SIG-M5 treated with dmso at 0.1 percent for 504 hours (cell line): ENCODE measurements around the gene MYEF2.

Source experiments
- DNase-seq: peaks from one replicate; lab custom pipeline; 2025; ENCODE audit not compliant: unreplicated experiment; lab: John Stamatoyannopoulos, UW

Gene MYEF2

DNA sequence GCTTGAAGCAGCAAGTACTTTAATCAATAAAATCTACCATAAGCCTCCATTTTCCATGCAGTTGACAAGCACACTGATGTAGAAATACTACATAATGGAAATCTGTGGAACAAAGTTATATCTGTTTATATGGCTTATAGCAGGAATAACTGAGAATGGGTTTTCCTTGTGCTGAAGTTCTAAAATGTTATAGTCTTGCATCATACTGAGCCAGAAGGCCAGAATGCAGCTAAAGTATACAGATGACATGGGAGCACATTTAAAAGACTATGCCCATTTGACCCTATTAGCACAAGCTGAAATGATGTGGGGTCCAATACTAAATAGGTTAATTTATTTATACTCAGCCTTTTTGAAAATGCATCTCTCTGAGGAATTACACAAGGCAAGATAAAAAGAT is 32.2 kb downstream of the MYEF2 start:
- DNase-seq: no peak

DNA sequence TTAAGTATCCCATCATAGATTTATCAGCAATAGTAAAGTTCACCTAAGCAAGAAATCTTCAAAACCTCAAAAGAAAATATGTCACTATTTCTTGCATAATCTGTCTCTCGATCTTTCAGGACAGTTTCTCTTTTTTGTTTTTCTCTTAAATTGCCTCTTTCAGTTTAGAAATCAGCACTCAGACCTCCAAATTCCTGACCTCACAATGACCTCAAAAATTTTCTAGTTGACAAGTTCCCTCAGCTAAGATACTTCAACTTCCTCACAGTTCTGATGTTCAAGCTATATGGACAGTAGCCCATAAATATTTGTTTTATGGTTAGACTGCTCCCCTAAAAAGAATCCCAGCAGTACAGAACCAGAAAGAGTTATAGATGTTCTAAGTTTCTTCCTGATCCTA is 33.2 kb downstream of the MYEF2 start:
- no peak for DNase-seq

DNA sequence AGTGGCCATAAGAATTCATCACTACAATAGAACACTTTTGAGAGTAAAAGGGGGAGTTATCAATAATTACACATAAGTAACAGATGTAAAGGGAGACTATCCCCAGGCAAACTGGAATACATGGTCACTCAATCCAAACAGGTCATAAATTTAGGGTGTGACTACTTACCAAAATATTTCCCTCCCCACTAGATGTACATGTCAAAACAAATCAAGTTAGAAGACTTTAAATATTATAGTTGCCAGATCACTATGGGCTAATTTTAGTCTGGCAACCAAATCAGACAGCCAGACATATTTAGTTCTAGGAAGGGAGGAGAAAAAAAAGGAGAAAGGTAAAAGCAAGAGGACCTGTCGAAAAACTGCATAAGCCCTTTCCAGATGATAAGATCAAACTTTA is 34.2 kb downstream of the MYEF2 start:
- no peak for DNase-seq

DNA sequence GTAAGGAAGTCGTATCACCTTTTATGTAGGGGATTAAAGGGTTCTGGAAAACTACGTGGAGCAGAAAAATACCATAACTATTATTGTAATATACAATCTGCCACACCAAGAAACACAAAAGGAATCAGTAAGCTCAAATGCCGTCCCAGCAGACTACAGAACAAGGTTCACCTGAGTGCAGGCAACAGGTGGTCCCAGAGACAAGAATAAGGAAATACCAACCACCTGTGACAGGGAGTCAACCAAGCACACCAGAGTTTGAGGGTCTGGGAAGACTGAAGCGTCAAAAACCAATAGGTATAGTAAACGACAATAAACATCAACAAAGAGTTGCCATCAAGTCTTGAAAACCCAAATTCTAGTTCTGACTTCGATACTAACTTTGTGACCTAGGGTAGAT is 45.2 kb downstream of the MYEF2 start:
- DNase-seq: no peak

DNA sequence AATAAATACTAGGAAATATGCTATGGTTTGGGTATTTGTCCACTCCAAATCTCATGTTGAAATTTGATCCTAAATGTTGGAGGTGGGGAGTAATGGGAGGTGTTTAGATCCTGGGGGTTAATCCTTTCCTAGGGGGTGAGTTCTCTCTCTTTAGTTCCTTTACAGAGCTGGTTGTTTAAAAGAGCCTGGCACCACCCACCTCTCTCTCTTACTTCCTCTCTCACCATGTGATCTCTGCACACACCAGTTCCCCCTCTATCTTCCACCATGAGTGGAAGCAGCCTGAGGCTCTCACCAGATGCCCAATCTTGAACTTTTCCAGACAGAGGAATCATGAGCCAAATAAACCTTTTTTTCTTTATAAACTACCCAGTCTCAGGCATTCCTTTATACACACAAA is 46.8 kb downstream of the MYEF2 start:
- no peak for DNase-seq

DNA sequence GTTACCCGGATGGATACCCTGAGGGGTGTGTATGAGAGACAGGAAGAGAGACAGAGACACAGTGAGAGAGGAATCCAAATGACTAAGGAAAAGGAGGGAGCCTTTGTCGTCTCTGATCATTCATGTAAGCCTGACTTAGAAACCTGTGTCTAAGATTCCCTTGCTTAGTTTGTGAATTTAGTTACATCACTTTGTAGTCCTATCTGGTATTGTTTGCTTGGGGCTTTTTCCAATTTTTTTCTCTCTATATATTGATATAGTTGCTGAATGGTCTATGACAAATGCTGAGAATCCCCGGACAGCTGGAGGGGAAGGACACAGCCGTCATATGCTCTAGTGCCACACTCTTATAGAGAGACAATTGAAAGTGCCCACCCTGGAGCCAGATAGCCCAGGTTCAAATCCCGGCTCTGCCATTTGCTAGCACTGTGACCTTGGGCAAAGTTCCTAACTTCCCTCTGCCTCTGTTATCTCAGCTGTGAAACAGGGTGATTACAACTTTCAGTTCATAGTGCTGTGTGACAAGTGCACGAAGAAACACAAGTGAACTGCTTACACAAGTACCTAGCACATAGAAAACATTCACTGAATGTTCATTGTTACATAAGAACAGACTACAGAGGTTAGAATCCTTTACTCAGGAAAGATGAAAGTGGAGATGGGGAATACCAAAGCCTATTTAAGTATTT is 51.3 kb downstream of the MYEF2 start:
- no peak for DNase-seq

DNA sequence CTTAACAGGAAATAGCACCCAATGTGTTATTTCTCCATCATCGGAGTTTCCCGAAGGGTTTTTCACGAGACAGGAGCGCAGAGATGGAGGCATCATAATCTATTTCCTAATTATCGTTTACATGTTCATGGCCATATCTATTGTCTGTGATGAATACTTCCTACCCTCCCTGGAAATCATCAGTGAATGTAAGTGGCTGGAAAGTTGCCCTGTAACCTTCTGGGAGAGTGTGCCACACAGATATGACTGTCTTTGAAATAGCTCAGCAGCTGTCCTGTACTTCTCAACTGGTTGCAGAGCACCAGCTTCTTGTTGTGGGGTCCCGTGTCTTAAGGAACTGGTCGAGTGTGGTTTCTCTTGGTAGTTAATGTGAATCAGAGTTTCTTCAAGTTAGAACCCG is 56.2 kb downstream of the MYEF2 start:
- no peak for DNase-seq

DNA sequence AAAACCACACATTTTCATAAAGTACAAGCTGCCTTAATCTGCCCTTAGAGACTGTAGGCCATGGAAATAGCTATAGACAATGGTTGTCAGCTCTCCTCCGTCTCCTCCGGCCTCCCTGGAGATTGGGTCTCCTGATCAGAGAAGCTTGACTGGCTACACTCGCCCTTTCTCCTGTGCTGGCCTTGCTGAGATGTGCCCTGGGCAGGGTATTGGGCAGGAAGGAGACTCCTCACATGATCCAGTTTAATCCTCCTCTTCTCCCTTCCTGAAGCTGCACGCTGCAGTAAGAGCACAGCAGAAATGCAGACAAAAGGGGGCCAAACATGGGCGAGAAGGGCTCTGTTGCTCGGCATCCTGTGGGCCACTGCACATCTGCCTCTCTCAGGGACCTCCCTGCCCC is 57.4 kb downstream of the MYEF2 start, which contains the start of gene SLC24A5:
TSS of gene SLC24A5 (plus strand) at position 246 of the 400 bp plus-strand sequence. CDS start at position 301, 55 bp downstream.
- no peak for DNase-seq

DNA sequence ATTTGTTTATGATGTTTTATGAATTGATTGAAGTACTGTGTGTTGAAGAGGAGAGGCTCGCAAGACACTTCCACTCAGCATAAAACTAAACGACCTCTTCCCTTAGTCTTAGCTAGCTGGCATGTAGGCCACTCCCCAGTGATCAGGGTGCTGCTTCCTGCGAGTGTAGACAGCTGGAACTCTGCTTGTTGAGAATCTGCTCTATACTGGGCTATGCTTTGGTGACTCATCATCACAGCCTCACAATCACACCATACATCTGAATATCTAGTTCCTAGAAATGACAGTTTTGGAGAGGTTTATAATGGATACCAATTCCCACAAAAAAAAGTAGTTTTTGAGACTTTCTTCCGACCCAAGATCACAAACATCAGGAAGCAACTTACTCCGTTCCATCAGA is 58.8 kb downstream of the MYEF2 start:
- no peak for DNase-seq

DNA sequence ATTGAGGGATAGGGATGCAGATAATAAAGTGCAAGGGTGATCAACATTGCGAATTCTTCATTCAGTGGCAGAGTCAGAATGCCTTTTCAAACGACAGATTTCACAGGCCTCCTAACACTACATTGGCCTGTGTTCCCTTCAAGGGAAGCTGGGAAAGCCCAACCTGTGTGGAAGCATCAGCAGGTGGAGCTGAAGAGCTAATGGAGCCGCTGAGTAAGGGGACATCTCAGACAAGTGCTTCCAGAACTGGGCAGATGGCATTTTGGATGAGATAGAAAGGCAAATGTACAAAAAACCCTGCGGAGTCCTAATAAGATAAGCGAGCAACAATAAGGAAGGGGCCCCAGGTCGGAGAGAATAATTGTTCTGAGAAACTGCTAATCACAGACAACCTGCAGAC is 65.9 kb downstream of the MYEF2 start:
- no peak for DNase-seq

DNA sequence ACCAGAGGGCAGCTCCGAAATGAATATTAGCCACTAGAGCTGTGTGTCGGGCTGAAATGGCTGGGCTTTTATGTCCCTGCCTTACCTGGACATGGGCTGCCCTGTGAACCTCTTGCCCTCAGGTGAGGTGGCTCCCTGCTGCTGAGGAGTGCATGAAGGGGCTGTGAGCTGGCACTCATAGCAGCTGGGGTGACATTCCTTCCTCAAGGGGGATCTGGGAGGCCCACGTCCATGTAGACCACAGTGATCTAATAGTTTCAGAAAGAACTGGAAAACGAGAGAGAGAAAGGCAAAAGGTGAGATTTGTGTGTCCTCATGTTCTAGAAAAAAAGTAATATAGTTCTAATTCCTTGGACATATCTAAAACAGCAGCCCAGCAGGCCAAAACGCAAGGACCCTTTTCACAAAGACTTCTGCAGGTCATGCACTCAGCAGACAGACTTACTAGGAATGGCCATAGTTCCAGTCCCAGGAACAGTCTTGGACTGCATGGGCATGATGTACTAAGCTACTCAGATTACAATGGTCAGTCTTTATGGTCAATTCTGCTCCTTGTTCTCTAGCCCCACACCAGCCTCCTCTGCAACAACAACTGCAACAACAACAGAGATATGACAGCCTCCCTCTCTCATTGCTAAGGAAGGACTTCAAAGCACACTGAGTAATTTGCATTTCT is 68.1 kb downstream of the MYEF2 start:
- no peak for DNase-seq

DNA sequence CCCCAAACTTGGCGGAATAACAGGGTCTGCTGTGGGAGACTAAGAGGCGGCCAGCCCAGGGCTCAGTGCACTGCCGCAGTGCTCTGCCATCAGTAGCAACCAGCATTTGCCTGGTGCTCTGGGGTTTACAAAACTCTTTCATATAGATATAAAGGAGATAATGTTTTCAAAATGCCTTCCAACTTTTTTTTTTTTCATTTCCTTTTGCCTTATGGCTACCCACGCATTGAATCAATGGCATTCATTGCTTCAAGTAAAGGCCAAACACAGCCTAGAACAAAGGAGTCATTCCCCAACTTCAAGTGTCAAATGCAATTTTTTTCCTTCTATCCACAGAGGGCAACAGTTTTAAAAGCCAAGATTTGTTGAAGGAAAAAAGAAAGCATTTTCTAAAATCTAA is 68.9 kb downstream of the MYEF2 start:
- DNase-seq: no peak

DNA sequence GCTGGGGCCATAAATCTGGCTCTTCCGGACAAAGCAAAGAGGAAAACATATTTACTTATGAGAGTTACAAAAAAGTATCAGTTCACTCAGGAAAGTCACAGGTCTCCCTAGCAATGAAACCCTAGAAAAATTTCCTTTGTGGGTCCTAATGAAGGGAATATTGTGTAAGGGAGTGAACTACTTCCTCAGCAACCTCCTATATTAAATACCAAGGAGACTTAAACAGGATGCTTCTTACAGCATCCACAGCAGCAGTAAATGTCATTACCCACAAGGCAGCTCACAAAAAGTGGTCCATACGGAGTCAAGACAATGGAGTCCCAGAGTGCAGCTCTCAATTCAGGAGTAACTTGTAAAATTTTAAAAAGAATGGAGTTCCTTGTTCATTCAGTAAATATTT is 72.2 kb downstream of the MYEF2 start:
- DNase-seq: no peak

DNA sequence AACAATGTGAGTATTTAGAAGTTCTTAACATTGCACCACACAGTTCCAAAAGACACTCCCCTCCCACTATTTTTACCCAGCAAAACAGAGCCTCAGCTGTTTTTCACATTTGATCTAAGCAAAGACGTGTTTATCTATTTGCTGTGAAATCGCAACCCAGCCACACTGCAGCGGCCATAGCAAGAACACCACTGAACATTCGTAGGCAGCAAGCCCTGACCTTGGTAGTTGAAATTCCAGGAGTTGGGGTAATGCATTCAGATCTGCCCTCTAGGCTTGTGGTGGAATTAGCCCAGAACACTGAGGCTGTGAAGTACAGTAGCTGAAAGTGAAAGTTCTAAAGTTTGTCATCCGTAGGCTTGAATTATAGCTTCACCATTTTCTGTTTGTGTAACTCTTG is 74.4 kb downstream of the MYEF2 start:
- no peak for DNase-seq

DNA sequence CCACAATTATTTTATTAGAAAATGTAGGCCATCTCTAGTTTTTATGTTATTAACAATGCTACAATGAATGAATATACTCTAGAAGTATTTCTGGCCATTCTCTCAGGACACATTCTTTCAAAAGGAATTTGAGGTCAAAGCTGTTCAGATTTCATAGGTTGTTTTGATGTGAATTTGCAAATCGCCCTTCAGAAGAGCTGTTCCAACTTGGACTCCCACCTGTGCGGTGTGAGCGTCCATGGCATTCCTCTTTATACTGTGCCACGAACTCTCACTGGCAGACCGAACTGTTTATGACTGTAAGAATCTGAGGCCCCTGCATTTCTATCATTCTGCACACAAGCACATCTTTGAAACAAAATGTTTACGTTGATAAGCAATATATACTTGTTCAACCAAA is 75.9 kb downstream of the MYEF2 start:
- DNase-seq: no peak

DNA sequence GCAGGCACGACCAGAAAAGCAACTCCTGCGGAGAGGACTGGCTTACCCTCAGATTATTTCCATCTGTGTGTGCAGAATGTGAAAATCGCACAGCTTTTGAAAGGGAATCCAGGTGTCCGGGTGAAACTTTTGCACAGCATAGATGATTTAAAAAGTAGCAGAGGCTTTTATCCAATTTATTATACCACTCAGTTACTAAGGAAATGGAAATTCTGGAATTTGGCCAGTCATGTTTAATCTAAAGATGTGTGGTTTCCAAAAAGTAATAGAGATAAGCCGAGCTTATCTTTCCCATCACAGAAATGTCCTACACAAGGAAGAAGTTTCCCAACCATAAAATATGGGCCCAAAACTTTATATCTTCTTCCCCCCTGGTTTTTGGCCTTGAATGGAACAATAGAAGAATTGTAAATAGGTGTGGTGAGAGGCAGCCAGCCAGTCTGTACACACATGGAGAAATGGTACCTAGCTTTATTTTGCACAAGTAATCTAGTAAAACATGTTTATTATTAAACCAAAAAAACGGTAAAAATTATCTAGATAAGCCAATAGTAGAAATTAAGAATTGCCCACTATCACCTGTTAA is 76.6 kb downstream of the MYEF2 start:
- no peak for DNase-seq

DNA sequence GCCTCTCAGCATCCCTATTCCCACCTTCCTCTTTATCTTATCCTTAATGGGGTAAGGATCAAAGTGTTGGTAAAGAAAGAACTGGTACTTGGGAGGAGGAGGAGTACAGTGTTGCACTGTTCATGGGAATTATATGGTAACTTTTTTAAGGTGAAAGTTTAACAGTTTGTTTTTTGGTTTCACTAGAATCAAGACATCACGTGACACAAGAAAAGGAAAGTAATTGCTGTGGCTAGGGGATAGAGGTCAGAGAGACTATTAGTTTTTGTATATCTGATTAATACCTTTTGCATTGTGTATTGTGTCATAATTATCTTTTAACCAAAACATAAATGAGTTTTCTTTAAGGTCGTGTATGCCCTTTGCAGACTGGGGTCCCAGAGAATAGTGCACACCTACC is 80.8 kb downstream of the MYEF2 start:
- DNase-seq: no peak

DNA sequence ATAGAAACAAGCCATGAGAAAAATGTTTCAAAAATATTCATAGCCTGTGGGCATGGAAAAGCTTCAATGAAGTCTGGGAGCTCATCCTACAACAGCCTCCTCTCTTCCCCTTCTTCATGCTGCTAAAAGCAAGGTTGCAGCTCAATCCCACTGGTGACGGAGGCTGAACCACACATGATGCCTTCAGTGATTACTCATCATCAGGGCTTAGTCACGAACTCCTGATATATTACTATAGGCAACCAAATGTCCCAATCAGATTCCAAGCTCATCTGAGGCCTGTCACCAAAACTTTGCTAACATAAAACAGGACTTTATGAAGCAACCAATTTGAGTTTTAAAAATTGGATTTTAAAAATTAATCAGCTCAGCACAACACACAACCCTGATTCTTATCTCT is 81.3 kb downstream of the MYEF2 start:
- no peak for DNase-seq

DNA sequence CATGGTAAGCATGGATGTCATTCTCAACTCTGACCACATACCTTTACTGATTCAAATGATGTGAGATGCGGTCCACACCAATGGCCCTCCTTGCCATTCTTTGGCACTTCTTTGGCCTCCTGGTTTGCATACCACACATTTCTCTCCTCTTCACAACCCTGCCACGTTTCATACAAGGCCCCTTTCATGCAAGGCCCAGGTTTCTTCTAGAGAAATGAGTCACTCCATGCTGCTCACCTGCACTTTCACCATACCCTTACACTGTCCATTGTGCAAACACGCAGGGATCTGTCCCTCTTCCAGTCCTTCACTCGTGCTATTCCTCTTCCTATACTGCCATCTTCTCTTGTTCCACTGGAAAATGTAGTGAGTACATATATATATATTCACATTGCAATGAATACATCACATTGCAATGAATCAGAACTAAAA is 81.7 kb downstream of the MYEF2 start:
- no peak for DNase-seq

DNA sequence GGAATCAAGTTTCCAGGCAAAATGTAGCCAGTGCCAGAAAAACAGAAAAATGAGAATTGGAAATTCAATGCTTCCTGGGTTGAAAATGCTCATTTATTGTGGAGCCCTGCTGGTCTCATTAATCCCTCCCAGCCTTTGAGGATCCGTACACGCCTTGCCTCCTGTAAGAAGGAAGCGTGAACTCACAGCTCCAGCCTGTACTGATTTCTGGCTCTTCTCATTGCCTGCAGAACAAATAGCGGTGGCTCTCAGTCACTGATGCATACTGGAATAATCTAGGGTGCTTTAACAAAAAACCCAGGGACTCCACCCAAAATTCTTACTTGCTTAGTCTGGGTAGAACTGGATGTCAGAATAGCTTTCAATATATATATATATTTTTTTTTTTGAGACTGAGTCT is 86.6 kb downstream of the MYEF2 start:
- DNase-seq: no peak

DNA sequence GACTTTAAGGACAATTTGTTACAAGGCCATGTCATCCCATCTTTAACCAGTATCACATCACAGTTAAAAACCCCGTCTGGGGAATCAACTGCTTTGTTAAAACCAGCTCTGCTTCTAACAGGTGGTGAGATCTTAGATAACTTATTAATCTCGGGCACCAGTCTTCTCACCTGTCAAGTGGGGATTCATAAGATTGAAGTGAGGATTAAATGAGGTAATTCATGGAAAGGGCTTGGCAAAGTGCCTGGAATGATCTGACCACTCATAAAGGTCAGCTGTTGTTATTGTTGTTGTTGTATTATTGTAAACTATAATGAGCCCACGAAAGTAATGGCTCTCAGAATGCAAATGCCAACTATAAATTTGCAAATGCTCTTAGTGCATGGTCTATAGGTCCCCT is 87.4 kb downstream of the MYEF2 start:
- no peak for DNase-seq

DNA sequence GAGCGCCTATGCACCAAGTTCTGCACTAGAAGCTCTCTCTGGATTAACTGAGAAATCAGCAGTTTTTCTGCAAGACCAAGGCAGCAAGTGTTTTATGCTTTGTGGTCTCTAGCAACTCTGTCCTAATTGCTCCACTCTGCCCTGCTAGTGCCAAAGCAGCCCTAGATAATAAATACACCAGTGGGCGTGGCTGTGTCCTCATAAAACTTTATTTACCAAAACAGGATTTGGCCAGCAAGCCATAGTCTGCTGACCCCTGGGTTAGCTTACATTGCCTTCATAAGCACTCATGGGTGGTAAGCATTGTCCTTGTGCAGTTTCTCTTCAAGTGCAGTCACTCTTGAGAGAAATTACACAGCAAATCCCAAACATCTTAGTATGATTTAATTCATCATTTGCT is 88.0 kb downstream of the MYEF2 start:
- no peak for DNase-seq

DNA sequence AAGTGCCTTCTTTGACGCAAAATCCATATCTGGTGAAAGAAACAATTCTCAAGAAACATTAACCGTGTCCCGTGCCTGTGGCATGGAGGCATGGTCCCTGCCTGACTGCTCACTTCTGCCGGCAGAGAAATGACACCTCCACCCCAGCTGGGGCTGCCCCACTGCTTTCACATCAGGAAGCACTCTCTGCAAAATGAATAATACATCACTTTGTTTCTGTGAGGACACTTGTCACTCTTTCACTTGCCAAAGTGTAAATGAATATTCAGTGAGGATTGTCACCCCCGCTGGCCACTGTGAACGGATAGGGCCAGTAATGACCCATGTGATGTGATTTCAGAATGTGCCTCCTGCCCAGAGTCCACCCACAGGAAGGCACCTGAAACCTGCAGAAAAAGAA is 88.4 kb downstream of the MYEF2 start:
- DNase-seq: no peak
